Activated CD8-positive, alpha-beta memory T cell treated with anti-CD3 and anti-CD28 coated beads, Interleukin-2, amount 50 U/mL, for 4 hours (primary cell): ENCODE data around the gene ANKRD11.

ENCODE experiments used
- DNase-seq: peaks from one replicate; pipeline ENCODE4 v3.0.0-alpha.2; 2020

ANKRD11 gene

GRCh38 chr16:89378947-89379771 lies 111.2 kb downstream of the ANKRD11 start:
- DNase-seq: no peak

- DNase-seq: no peak
Measured at GRCh38 chr16:89377453-89377848, 112.9 kb downstream of the ANKRD11 start.

GRCh38 chr16:89376812-89377452 lies 113.4 kb downstream of the ANKRD11 start:
- no peak for DNase-seq

- no peak for DNase-seq
Measured at GRCh38 chr16:89375686-89376085, 114.7 kb downstream of the ANKRD11 start.

GRCh38 chr16:89375021-89375420 lies 115.3 kb downstream of the ANKRD11 start:
- DNase-seq: no peak

- DNase-seq: no peak
Measured at GRCh38 chr16:89374393-89374960, 115.9 kb downstream of the ANKRD11 start.

GRCh38 chr16:89373355-89374110 lies 116.8 kb downstream of the ANKRD11 start:
- no peak for DNase-seq

GRCh38 chr16:89371968-89372634 lies 118.3 kb downstream of the ANKRD11 start:
- DNase-seq: no peak

- DNase-seq: no peak
Measured at GRCh38 chr16:89371386-89371785, 119.0 kb downstream of the ANKRD11 start.

GRCh38 chr16:89370601-89371000 lies 119.8 kb downstream of the ANKRD11 start:
- no peak for DNase-seq

- DNase-seq: no peak
Measured at GRCh38 chr16:89370081-89370511, 120.3 kb downstream of the ANKRD11 start.

- no peak for DNase-seq
Measured at GRCh38 chr16:89369266-89369895, 121.0 kb downstream of the ANKRD11 start.

GRCh38 chr16:89368604-89369249 lies 121.6 kb downstream of the ANKRD11 start:
- DNase-seq: no peak

GRCh38 chr16:89367538-89367915 lies 122.8 kb downstream of the ANKRD11 start:
- no peak for DNase-seq

- DNase-seq: no peak
Measured at GRCh38 chr16:89366561-89367537, 123.5 kb downstream of the ANKRD11 start.

- no peak for DNase-seq
Measured at GRCh38 chr16:89365996-89366395, 124.4 kb downstream of the ANKRD11 start.

GRCh38 chr16:89365044-89365467 lies 125.3 kb downstream of the ANKRD11 start:
- no peak for DNase-seq

- no peak for DNase-seq
Measured at GRCh38 chr16:89364606-89365005, 125.8 kb downstream of the ANKRD11 start.

- DNase-seq: peak; percentile 47
Measured at GRCh38 chr16:89363621-89364393, 126.6 kb downstream of the ANKRD11 start.
